GM18951 (cell line): ENCODE data around the gene CREBBP.

Experiments
- POLR2A ChIP-seq: IDR thresholded peaks from 4 replicates; pipeline ENCODE4 v1.6.1; 2011; ENCODE audit warnings: mild to moderate bottlenecking; ENCODE audit not compliant: insufficient read length, insufficient read depth; ENCODE audit errors: extremely low read depth
- in situ Hi-C: fragments of 300-500 bp; cut with MboI; formaldehyde crosslinking; loops from one replicate; pipeline ENCODE4 v1.12.0; 2022; ENCODE audit warnings: low sequenced_read_pairs, mixed read lengths, inconsistent platforms; ENCODE audit not compliant: unreplicated experiment

CREBBP gene

DNA sequence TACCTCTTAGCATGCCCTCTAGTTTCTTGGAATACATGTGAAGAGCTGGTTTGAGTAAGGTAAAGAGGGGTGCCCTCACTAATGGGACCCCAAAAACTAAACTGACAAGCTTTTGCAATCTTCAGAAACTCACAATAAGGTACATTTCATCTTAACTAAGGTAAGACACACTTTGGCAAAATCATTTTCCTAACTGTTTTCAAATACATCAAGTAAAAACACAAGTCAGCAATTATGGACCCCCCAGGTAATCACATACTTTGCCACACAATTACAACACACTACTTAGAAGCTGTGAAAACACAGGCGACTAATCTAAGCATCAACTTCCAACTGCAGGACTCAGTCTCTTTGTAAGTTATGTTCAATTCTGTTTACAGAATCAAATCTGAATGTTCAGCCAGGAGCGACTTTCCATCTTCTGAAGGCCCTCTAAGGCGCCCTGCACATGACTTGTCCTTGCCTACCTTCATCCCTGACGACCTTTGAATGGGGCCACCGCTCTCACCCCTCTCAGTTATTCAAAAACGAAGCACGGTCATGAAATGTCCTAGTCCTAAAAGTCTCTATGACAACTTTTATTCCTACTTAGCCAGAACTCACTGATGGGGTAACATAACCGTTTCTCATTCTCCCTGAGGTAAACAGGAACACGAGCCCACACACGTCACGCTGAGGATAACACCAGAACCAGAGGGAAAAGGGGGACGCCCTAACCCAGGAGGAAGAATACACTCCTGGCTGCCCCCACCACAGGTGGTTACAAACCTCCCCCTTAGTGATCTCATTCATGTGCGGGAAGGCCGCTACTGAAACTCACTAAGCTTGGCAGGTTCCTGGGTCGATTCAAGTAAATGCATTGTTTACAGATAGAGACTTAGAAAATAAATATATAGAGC lies 5.5 kb downstream of the CREBBP start:
- in situ Hi-C loops: no loop called here
- no peak for TF ChIP-seq POLR2A

GRCh38 chr16:3874242-3874641 lies 6.3 kb downstream of the CREBBP start:
- in situ Hi-C loops: no loop called here
- TF ChIP-seq POLR2A: no peak

DNA sequence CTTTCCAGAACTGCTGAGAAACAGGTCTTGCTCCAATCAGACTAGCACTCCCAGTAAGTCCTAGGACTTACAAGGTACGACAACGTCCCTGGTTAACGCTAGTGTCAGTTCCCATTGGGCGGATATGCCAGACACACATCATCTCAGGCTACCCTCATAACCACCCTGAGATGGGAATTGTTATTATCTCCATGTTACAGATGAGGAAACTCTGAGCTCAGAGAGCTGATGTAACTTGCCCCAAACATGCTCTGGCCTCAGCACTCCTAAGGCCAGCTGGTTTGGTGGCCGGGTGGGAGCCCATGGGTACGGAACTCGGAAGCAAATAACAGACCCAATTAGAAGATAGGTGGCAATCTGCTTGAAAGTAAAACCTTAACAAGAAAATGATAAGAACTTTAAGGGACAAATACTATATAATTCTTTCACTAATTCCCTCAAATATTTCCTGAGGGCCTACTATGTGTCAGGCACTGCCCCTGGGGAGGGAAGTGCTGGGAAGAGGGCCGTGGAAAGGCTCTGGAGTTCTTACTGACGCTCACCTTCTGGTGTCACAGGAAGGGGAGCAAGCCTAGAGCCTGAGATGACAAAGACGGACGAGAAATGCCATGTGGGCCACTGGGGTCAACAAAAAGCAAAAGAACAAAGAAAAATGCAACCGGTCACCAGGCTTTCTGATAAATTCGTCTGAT lies 6.9 kb downstream of the CREBBP start:
- no peak for TF ChIP-seq POLR2A
- in situ Hi-C loops: no loop called here

DNA sequence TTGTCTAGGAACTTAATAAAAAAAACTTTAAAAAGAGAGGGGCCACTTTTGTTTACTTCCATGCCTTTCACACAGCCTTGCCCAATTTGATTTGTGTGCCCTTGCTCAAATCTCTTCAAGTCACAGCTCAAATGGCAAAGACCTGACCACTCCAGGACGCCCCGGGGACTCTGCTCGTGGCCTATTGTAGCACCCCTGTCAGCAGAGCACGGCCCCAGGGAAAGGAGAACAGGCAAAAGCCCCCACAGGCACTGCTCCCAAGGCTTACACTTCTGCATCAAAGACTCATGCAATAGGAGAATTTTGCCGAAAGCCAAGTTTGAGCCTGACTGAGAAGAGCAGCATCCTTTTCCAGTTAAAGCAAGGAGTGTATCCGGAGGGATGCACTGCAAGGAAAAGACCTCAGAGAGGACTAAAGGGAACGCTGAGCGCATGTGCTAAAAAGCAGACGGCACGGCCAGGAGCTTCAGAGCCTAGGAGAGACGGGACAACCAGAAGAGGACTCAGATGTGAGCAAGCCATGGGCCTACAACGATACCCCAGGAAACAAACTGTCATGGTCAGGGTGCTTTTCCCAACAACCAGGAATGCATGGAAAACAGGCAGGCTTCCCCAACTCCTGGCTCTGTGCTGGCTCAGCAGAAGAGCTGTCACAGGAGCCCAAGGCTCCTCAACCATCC lies 8.2 kb downstream of the CREBBP start:
- no peak for TF ChIP-seq POLR2A
- in situ Hi-C loops: no loop called here

DNA sequence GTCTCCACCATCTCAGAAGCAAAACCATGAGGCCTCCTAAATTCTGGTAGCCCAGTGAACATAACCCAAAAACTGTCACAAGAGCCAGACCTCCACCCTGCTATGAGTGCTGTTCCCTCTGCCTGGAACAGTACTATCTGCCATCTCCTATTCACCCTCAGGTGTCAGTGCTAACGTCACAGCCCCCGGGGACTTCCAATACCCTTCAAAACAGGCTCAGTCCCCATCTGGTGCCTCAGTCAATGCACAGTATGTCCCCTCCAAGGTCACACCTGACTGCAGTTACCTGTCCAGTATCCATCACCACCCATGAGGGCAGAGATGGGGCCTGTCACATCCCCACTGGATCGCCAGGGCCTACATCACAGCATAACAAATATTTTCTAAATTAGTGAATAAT lies 11.5 kb downstream of the CREBBP start:
- in situ Hi-C loops: no loop called here
- no peak for TF ChIP-seq POLR2A

DNA sequence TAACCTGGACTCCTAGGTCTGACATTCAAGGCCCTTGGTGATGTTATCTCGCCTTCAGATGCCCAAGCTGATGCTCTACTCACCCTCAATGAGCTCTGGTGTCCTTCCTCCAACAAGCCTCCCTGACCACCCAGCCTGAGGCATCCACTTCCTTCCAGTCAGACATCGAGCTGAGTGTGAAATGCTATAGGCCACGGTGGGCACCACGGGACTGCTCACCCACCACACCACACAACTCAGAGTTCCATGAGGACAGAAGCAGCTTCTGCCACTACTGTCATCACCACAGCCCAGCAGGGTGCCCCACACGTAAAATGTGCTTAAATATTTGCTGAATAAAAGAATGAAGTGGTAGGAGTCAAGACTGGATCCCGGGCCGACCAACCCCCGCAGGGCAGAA lies 12.0 kb downstream of the CREBBP start:
- no peak for TF ChIP-seq POLR2A
- in situ Hi-C loops: no loop called here

DNA sequence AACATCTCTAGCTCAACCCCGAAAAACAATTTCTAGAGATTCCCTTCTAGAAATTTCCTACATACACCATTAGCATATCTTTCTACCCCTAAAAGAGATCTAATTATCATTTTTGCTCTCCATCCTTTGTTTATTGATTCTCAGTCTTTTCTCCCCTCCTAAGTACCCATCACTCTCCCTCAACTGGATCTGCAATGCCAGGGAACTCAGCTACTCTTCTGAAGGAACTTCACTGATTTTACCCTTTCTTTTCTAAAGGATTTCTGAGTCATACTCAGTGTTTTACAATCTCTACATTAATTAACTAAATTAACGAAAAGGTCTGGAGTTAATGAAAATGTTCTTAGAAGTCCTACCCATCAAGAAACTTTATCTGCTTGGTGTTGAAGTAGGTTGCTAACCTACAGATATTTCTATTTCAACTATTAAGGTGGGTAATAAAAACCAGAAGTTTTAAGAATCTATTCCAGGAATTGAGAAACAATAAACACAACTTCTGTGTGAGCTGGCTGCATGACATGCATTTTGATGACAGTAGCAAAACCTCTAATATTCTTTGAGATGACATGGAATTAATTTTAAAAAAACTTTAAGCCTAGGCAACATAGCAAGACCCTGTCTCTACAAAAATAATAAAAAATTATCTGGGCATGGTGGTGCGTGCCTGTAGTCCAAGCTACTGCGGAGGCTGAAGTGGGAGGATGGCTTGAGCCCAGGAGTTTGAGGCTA lies 13.6 kb downstream of the CREBBP start:
- TF ChIP-seq POLR2A: no peak
- in situ Hi-C loops: no loop called here

DNA sequence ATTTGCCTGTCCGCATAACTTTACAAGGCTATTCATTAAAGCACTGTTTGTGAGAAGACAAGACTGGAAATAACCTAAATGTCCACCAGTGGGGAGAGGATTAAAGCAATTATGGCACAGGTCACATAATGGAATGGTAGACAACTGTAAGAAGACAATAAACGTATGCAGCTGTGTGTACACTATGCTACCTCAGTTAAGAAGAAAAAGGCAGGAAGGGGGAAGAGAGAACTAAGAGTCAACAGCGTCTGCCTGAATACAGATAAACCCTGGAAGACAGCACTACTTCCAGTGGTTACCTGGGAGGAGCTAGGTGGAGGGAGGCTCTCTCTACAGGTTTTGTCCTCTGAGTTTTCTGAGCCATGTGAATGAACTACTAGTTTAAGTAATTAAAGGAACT lies 15.3 kb downstream of the CREBBP start:
- no peak for TF ChIP-seq POLR2A
- in situ Hi-C loops: no loop called here

DNA sequence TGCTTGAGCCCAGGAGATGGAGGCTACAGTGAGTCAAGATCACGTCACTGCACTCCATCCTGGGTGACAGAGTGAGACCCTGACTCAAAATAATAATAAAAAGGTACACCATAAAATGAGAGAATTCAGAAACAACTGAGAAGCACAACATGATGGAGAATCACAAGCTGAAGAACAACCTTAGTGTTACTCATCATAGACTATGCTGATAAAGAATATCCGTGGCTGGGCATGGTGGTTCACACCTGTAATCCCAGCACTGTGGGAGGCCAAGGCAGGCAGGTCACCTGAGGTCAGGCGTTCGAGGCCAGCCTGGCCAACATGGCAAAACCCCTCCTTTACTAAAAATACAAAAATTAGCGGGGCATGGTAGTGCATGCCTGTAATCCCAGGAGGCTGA lies 16.0 kb downstream of the CREBBP start:
- in situ Hi-C loops: no loop called here
- TF ChIP-seq POLR2A: no peak

DNA sequence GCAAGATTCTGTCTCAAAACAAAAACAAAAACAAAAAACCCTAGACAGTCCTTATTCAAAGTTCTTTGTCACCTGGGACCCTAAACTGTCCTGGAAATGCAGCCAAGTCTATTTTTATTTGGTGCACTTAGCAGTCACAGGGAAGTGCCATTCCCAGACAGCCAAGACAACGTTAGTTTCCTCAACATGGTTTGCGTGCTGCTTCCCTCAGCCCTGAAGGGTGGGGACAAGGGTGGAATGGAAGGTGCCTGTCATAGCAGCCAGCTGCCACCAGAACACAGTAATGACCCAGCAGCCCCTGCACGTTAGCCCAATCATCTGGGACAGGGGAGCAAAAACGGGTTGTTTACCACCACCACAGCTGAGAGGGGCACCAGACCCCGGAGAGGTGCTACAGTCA lies 16.9 kb downstream of the CREBBP start:
- no peak for TF ChIP-seq POLR2A
- in situ Hi-C loops: no loop called here

- no peak for TF ChIP-seq POLR2A
- in situ Hi-C loops: no loop called here
Measured at GRCh38 chr16:3861808-3862451, 18.6 kb downstream of the CREBBP start.

GRCh38 chr16:3859889-3860288 lies 20.6 kb downstream of the CREBBP start:
- in situ Hi-C loops: no loop called here
- no peak for TF ChIP-seq POLR2A

DNA sequence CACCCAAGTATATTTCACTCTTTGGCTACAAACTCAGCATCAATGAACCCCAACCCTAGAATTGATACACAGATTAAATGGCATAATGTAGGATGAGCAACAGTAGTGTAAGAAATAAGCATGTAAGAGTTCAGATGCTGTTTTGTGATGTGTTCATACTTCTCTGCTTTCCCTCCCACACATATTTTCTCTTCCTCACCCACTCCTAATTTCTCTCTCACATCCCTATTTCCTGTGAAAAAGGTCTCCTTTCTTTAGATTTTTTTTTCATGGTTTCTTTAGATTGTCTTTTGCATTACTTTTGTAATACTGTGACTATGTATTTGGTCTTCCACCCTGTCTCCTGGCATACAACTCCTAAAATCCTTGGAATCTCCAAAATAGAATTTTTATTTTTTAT lies 21.7 kb downstream of the CREBBP start:
- TF ChIP-seq POLR2A: no peak
- in situ Hi-C loops: no loop called here
